Uterus (tissue), 4 donors: ENCODE measurements around the gene PLD1. TPM values are rescaled to one million over a fixed set of nuclear protein-coding genes. Genes with fewer than 3 reads are reported as not detected.
A peak's percentile ranks its signal among the peaks of the same experiment; 100 is the strongest.

ENCODE experiments used
- DNase-seq, 2 donors: peaks; one replicate each; pipeline ENCODE4 v3.0.0-alpha.2; 2019 to 2020
- H3K27ac ChIP-seq, 2 donors: fragments of 200-600 bp; sonication (generic); 1 replicate in 1 of 2; 2 replicates in 1 of 2; pipeline ENCODE4 v1.5.1; 2016 to 2018
- H3K27me3 ChIP-seq, 2 donors: fragments of 200-600 bp; sonication (generic); one replicate each; pipeline ENCODE4 v1.5.1; 2018 to 2019; ENCODE audit warnings: control low read depth in 1 of 2
- H3K36me3 ChIP-seq, 2 donors: fragments of 200-600 bp; sonication (generic); one replicate each; pipeline ENCODE4 v1.5.1; 2019; ENCODE audit warnings: control low read depth in 1 of 2
- H3K4me1 ChIP-seq, 2 donors: fragments of 200-600 bp; sonication (generic); one replicate each; pipeline ENCODE4 v1.5.1; 2018 to 2019; ENCODE audit warnings: control low read depth in 1 of 2
- H3K4me3 ChIP-seq, 2 donors: fragments of 200-600 bp; sonication (generic); 1 replicate in 1 of 2; 2 replicates in 1 of 2; pipeline ENCODE4 v1.5.1; 2018 to 2019; ENCODE audit warnings: mild to moderate bottlenecking in 1 of 2
- H3K9me3 ChIP-seq, 2 donors: fragments of 200-600 bp; sonication (generic); one replicate each; pipeline ENCODE4 v1.5.1; 2019; ENCODE audit warnings: control low read depth in 1 of 2
- POLR2A ChIP-seq, 2 donors: fragments of 450-650 bp; IDR thresholded peaks; one replicate each; pipeline ENCODE4 v1.6.1; 2016; ENCODE audit warnings: antibody characterized with exemption in 2 of 2, mild to moderate bottlenecking in 1 of 2, moderate library complexity in 1 of 2
- intact Hi-C: fragments of 100-400 bp; cut with DNase I; formaldehyde crosslinking; loops from one replicate; pipeline ENCODE4 v1.15.1; 2023; ENCODE audit warnings: low total_unique reads
- total RNA-seq, 4 donors: library from RNA; depleted of rRNA in 3 of 4; stranded (reverse); fragments of >200 nt in 3 of 4; gene quantifications; one replicate each; pipeline versions ENCODE4 v1.1.0 to v1.2.4, GENCODE V29; 2014 to 2023
- TF ChIP-seq, protein P1 (sequence below), 4 experiments: fragments of 200-600 bp in 2 of 4; fragments of 450-650 bp in 2 of 4; sonication (generic) in 2 of 4; IDR thresholded peaks; one replicate each; pipeline ENCODE4 v1.5.1; 2016 to 2019; ENCODE audit warnings: antibody characterized with exemption in 4 of 4, mild to moderate bottlenecking in 2 of 4, moderate library complexity in 1 of 4
- donor health status: DM: yes; HTN: yes; CAD: no.

Gene PLD1
- total RNA-seq, 4 donors from 2014 or later, result 15.6 to 94.8 (median 30.8) TPM

DNA sequence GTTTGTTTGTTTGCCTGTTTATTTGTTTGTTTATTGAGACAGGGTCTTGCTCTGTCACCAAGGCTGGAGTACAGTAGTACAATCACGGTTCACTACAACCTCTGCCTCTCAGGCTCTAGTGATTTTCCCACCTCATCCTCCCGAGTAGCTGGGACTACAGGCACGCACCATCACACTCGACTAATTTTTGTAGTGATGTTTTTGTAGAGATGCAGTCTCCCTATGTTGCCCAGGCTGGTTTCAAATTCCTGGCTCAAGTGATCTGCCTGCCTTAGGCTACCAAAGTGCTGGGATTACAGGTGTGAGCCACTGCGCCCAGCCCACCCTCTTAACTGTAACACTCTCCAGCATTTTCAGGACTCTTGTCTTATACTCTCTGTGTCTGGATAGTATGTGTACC lies 26.7 kb downstream of the PLD1 start:
- H3K4me3 ChIP-seq, result no peak overlapping the region
- no peaks in the 10 kb centered on the region for H3K27me3 ChIP-seq
- peak overlapping the region in 1 of 2 donors; percentile 8 for H3K27ac ChIP-seq
- no peaks in the 10 kb centered on the region for H3K4me1 ChIP-seq
- intact Hi-C loops, result no loop called here
- no peaks in the 10 kb centered on the region for H3K36me3 ChIP-seq
- TF ChIP-seq, protein P1, sequence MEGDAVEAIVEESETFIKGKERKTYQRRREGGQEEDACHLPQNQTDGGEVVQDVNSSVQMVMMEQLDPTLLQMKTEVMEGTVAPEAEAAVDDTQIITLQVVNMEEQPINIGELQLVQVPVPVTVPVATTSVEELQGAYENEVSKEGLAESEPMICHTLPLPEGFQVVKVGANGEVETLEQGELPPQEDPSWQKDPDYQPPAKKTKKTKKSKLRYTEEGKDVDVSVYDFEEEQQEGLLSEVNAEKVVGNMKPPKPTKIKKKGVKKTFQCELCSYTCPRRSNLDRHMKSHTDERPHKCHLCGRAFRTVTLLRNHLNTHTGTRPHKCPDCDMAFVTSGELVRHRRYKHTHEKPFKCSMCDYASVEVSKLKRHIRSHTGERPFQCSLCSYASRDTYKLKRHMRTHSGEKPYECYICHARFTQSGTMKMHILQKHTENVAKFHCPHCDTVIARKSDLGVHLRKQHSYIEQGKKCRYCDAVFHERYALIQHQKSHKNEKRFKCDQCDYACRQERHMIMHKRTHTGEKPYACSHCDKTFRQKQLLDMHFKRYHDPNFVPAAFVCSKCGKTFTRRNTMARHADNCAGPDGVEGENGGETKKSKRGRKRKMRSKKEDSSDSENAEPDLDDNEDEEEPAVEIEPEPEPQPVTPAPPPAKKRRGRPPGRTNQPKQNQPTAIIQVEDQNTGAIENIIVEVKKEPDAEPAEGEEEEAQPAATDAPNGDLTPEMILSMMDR (IDR thresholded peaks at IDR 0.05), result no peak
- TF ChIP-seq POLR2A (IDR thresholded peaks at IDR 0.05), result no peak
- H3K9me3 ChIP-seq, result no peaks in the 10 kb centered on the region
- DNase-seq, result no peak

DNA sequence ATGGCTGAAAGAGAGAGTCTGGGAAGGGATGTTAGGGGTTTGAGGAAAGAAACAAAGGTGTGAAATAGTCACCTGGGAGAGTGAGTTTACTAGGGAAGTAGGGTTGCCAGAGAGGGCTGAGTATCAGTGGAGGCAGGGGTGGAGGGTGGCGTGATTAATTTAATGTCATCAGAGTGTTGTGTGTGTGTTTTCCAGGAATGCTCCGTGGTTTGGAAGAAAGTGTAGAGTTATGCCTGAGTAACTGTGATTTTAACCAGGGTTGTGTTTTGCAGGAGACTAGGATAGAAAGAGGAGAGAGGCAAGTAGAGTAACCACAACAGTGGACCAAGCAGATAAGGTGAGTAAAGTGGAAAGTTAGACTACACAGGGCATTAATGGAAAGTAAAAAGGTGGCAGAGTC lies 27.2 kb downstream of the PLD1 start:
- no peaks in the 10 kb centered on the region for H3K27me3 ChIP-seq
- no peak for DNase-seq
- no peak overlapping the region for H3K4me3 ChIP-seq
- peak overlapping the region in 1 of 2 donors; percentile 8 for H3K27ac ChIP-seq
- TF ChIP-seq, protein P1 (IDR thresholded peaks at IDR 0.05), result no peak
- TF ChIP-seq POLR2A (IDR thresholded peaks at IDR 0.05), result no peak
- no peaks in the 10 kb centered on the region for H3K4me1 ChIP-seq
- intact Hi-C loops, result no loop called here
- no peaks in the 10 kb centered on the region for H3K9me3 ChIP-seq
- no peaks in the 10 kb centered on the region for H3K36me3 ChIP-seq

DNA sequence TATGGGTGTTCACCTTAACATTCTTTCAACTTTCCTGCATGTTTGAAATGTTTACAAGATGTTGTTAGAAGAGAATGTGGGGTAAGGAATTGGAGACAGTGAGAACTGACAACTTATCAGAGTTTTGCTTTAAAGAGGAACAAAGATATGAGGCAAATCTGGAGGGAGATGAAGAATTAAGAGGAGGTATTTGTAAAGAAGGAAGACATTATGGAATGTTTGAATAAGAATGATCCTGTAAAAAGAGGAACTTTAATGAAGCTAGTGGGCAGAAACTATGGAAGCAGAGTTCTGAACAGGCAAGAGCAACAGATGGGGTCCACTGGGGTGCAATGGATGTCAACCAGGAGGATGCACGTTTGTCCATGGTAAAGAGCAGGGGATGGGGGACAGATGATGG lies 27.7 kb downstream of the PLD1 start:
- Histone ChIP-seq H3K9me3 (no peaks in the 10 kb centered on the region), H3K4me1 (no peaks in the 10 kb centered on the region), H3K4me3 (no peak overlapping the region), H3K27me3 (no peaks in the 10 kb centered on the region), H3K36me3 (no peaks in the 10 kb centered on the region), H3K27ac (no peak overlapping the region)
- no peak for DNase-seq
- TF ChIP-seq, protein P1 (IDR thresholded peaks at IDR 0.05), result no peak
- no peak for TF ChIP-seq POLR2A (IDR thresholded peaks at IDR 0.05)
- intact Hi-C loops, result no loop called here

DNA sequence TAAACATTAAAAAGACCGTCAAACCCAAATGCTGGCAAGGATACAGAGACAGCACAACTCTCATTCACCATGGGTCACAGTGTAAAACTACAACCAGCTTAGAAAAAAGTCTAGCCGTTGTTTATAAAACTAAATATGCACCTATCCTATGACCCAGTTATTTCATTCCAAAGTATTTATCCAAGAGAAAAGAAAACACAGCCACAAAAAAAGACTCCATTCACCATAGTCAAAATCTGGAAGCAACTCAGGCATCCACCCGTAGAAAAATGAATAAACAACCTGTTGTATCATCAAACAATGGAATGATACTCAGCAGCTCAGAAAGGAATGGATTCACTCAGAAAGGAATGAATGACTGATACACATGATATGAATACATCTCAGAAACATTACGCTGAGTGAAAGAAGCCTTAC lies 28.6 kb downstream of the PLD1 start:
- TF ChIP-seq POLR2A (IDR thresholded peaks at IDR 0.05), result no peak
- TF ChIP-seq, protein P1 (IDR thresholded peaks at IDR 0.05), result no peak
- no peak for DNase-seq
- H3K27me3 ChIP-seq, result no peaks in the 10 kb centered on the region
- no peak overlapping the region for H3K4me3 ChIP-seq
- H3K36me3 ChIP-seq, result no peaks in the 10 kb centered on the region
- no peaks in the 10 kb centered on the region for H3K9me3 ChIP-seq
- intact Hi-C loops, result no loop called here
- H3K27ac ChIP-seq, result no peak overlapping the region
- H3K4me1 ChIP-seq, result no peaks in the 10 kb centered on the region

DNA sequence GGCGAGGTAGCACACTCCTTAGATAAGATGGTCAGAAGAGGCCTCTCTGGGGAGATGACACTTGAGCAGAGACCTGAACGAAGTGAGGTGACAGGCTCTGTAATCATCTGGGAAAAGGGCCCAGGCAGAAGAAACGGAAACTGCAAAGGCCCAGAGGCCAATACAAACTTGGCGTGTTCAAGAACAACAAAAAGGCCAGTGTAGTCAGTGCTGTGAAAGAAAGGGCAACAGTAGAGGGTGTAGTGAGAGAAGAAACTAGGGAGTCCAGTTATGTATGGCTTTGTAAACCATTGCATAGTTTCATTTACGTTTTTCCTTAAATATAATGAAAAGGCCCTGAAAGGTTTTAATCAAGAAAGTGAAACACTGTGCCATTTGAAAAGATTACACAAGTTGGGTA lies 31.8 kb downstream of the PLD1 start:
- Histone ChIP-seq H3K4me3 (no peak overlapping the region), H3K4me1 (no peaks in the 10 kb centered on the region), H3K27me3 (no peaks in the 10 kb centered on the region), H3K9me3 (no peaks in the 10 kb centered on the region), H3K36me3 (no peaks in the 10 kb centered on the region), H3K27ac (no peak overlapping the region)
- TF ChIP-seq, protein P1 (IDR thresholded peaks at IDR 0.05), result no peak
- no peak for TF ChIP-seq POLR2A (IDR thresholded peaks at IDR 0.05)
- intact Hi-C loops, result no loop called here
- DNase-seq, result no peak
